GM10248 (cell line): Measurements from ENCODE around the gene VPS26B.

ENCODE experiments used
- CTCF ChIA-PET: fragments of 300-600 bp; sonication (Branson Sonifier 250); formaldehyde crosslinking; extraction: SDS; loops from one replicate; lab custom pipeline; 2021; ENCODE audit warnings: antibody characterized with exemption; lab: Yijun Ruan, JAX
- POLR2A ChIA-PET: fragments of 350-650 bp; sonication (Branson Sonifier 250); formaldehyde crosslinking; extraction: SDS; loops from one replicate; lab custom pipeline; 2020; ENCODE audit warnings: antibody characterized with exemption; lab: Yijun Ruan, JAX
- DNase-seq: peaks from one replicate; pipeline ENCODE4 v3.0.0; 2012; ENCODE audit errors: extremely low spot score
- CTCF ChIP-seq: IDR thresholded peaks from 2 replicates; pipeline ENCODE4 v1.5.1; 2012; ENCODE audit warnings: mild to moderate bottlenecking, low read depth; ENCODE audit errors: extremely low read depth, missing control alignments, control extremely low read depth

The VPS26B gene

GRCh38 chr11:134267461-134267860 lies 43.0 kb downstream of the VPS26B start:
- CTCF ChIA-PET = interaction anchor here (7.1 to 7.7 kb wide), 2 partner anchors 8 to 15 kb away, joined by 46 to 99 read pairs; partner anchors contain the start of genes ACAD8, GLB1L3 and THYN1
- no peak for DNase-seq
- no peak for TF ChIP-seq CTCF
- POLR2A ChIA-PET = no interaction called here

GRCh38 chr11:134267966-134268365 lies 43.5 kb downstream of the VPS26B start:
- POLR2A ChIA-PET = no interaction called here
- no peak for DNase-seq
- TF ChIP-seq CTCF = no peak
- CTCF ChIA-PET = interaction anchor here (1.5 kb wide), 1 partner anchor 14 kb away, joined by 4 read pairs; the partner anchor contains the start of gene ACAD8

DNA sequence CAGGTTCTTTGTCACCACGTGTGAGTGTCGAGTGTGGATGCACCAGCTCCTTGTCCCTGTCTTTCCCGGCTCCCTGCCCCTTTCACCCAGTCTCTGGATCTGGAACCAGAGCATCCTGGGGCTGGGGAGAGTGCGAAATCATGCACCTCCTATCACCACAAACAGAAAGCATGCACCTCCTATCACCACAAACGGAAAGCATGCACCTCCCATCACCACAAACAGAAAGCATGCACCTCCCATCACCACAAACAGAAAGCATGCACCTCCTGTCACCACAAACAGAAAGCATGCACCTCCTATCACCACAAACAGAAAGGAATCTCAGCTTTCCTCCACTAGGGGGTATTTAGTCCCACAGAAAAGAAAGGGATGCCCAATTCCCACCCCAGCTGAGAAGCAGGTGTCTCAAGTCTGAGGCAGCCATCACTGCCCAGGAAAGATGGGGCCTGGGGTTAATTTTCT lies 45.8 kb downstream of the VPS26B start:
- peak; percentile 7 for TF ChIP-seq CTCF
- DNase-seq = no peak
- ChIA-PET CTCF (interaction anchor here (0.7 to 13.2 kb wide), 4 partner anchors 7 to 17 kb away, joined by 3 to 99 read pairs (median 4); no protein-coding TSS in a partner anchor), POLR2A (no interaction called here)

GRCh38 chr11:134271978-134272377 lies 47.5 kb downstream of the VPS26B start:
- ChIA-PET CTCF (interaction anchor here (1.3 to 13.2 kb wide), 2 partner anchors 8 to 16 kb away, joined by 4 to 99 read pairs; no protein-coding TSS in a partner anchor), POLR2A (no interaction called here)
- no peak for TF ChIP-seq CTCF
- DNase-seq = no peak

GRCh38 chr11:134272381-134273316 lies 48.2 kb downstream of the VPS26B start:
- CTCF ChIA-PET = interaction anchor here (1.2 to 13.2 kb wide), 5 partner anchors 9 to 44 kb away, joined by 3 to 99 read pairs (median 5); partner anchors contain the start of genes ACAD8 and THYN1
- no peak for DNase-seq
- POLR2A ChIA-PET = no interaction called here
- no peak for TF ChIP-seq CTCF

DNA sequence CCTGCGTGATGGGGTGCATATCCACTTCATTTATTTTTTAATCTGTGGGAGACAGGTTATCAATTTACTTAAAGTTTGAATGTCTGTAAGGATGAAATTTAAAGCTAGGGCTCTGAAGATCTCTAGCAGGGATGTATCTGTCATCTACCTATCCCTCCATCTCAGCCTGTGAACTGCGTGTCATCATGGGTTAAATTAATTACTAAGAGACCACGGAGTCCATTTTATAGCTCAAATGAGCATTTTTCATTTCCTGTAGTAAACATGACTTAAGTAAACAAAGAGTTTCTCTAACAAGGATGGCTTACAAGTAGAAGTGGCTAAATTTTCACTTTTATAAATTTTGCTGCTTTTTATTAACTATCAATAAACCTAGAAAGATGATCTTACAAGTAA lies 48.8 kb downstream of the VPS26B start:
- ChIA-PET POLR2A (no interaction called here), CTCF (interaction anchor here (1.2 to 13.2 kb wide), 5 partner anchors 10 to 44 kb away, joined by 3 to 99 read pairs (median 5); partner anchors contain the start of genes ACAD8 and THYN1)
- no peak for TF ChIP-seq CTCF
- no peak for DNase-seq
